HEK293T (cell line): ENCODE results near the gene SLC25A23.

Experiments used
- BHLHE40 ChIP-seq: fragments of 450-650 bp; IDR thresholded peaks from 2 replicates; pipeline ENCODE4 v1.6.1; 2016; ENCODE audit warnings: mild to moderate bottlenecking, moderate library complexity, borderline replicate concordance
- FOXM1 ChIP-seq: fragments of 450-650 bp; IDR thresholded peaks from 2 replicates; pipeline ENCODE4 v1.6.1; 2017; ENCODE audit warnings: mild to moderate bottlenecking, borderline replicate concordance
- TARDBP ChIP-seq: fragments of 450-650 bp; IDR thresholded peaks from 2 replicates; pipeline ENCODE4 v1.6.1; 2016
- ZNF384 ChIP-seq: fragments of 450-650 bp; IDR thresholded peaks from 2 replicates; pipeline ENCODE4 v1.6.1; 2016

DNA sequence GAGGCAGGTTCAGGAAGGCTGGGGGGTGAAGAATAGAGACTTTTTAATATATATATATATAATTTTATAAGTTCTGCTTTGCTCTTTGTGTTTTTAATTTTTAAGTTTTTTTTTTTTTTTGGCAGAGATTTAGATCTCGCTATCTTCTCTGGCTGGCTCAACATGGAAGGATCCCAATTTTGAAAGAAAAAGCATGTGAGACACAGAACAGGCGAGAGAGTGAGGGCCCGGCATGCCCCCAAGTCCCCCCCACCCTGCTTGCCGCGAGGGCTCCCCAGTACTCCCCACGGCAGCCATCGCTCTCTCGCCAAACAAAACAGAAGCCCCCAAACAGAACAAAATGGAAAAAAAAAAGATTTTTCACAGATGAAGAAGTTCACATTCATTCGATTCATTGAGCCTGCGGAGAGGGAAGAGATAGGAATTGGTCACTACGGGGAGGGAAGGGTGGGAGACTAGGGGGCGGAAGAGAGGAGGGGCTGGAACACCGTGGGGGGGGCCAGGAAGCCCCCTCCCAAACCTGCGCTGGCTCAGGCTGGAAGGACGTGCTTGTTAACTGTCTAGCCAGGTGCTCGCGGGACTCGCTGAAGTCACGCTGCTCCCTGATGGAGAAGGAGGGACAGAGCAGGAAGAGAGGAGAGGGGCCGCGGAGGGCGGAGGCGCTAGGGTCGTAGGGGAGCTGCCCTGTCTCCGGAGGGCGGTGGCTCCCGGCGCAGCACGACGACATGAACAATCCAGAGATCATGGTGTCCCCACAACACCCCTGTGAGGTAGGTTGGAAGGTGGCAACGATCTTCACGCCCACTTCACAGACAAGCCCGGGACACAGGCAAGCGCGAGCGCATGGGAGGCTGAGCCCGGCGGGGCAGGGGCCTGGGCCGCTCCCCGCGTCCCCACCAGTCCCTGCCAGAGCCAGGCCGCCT is 45.6 kb downstream of the SLC25A23 start:
- TF ChIP-seq ZNF384 = no peak
- TF ChIP-seq FOXM1 = no peak
- no peak for TF ChIP-seq BHLHE40
- TF ChIP-seq TARDBP = no peak
